ENCODE measurements around the gene PPP1R3F.

PPP1R3F gene, protein sequence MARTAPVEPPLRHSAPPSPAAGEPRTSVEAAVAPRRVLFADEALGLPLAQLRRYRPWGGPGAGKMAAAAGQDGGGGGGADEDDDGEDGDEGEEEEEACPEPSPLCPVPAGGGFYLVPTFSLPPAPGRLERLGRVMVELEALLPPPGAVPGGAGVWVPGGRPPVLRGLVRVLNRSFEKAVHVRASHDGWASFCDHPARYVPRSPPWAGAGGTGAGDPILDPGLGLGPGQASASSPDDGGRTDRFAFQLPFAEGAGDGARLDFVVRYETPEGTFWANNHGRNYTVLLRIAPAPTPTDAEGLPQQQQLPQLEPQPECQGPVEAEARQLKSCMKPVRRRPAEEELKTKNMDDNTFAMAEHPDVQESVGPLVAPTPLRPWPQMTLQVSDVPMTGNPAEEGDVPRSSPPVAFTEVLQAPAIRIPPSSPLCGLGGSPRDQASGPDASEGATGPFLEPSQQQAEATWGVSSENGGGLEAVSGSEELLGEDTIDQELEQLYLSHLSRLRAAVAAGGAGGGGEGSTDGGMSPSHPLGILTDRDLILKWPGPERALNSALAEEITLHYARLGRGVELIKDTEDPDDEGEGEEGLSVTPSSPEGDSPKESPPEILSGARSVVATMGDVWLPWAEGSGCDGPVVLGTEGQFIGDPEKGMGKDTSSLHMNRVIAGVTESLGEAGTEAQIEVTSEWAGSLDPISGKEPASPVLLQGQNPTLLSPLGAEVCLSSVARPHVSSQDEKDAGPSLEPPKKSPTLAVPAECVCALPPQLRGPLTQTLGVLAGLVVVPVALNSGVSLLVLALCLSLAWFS

GRCh38 chrX:49269767-49270248 lies at the start of gene PPP1R3F:
Gene PPP1R3F, plus strand, starts transcription at chrX:49269793. Its CDS starts 77 bp downstream, at chrX:49269870.
- in situ Hi-C loops (cut with HindIII; ENCODE audit: low pct_unique_long_range_greater_than_20kb, low sequenced_read_pairs) = no loop called here
- TF ChIP-seq JUND (IDR thresholded peaks at IDR 0.05; ENCODE audit: low read depth) = no peak
- no peak for DNase-seq (ENCODE audit: low read depth in 1 of 2, low spot score in 1 of 2)

DNA sequence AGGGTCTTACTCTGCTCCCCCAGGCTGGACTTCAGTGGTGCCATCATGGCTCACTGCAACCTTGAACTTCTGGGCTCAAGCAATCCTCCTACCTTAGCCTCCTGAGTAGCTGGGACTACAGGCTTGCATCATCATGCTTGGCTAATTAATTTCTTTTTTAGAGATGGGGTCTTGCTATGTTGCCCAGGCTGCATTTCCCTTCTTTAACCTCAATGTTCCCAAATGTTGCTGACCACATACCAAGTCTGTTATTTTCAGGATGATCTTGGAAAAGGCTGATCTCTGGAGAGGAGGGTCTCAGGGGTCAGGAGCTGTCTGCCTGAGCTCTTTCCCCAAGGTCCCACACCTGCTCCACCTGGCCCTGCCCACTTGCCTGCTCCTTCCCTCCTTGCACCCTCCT lies 49.5 kb upstream of the PPP1R3F start:
- in situ Hi-C loops (cut with HindIII; ENCODE audit: low pct_unique_long_range_greater_than_20kb, low sequenced_read_pairs) = no loop called here
- DNase-seq (ENCODE audit: low read depth in 1 of 2, low spot score in 1 of 2) = no peak
- TF ChIP-seq JUND (IDR thresholded peaks at IDR 0.05; ENCODE audit: low read depth) = no peak

- no peak for DNase-seq (ENCODE audit: low read depth in 1 of 2, low spot score in 1 of 2)
- TF ChIP-seq JUND (IDR thresholded peaks at IDR 0.05; ENCODE audit: low read depth) = no peak
- in situ Hi-C loops (cut with HindIII; ENCODE audit: low pct_unique_long_range_greater_than_20kb, low sequenced_read_pairs) = no loop called here
These were observed 47.7 kb upstream of the PPP1R3F start for GRCh38 chrX:49221868-49222267.

- no peak for DNase-seq (ENCODE audit: low read depth in 1 of 2, low spot score in 1 of 2)
- in situ Hi-C loops (cut with HindIII; ENCODE audit: low pct_unique_long_range_greater_than_20kb, low sequenced_read_pairs) = no loop called here
- no peak for TF ChIP-seq JUND (IDR thresholded peaks at IDR 0.05; ENCODE audit: low read depth)
These were observed 43.7 kb upstream of the PPP1R3F start for GRCh38 chrX:49225858-49226257.

- no peak for DNase-seq (ENCODE audit: low read depth in 1 of 2, low spot score in 1 of 2)
- in situ Hi-C loops (cut with HindIII; ENCODE audit: low pct_unique_long_range_greater_than_20kb, low sequenced_read_pairs) = no loop called here
- no peak for TF ChIP-seq JUND (IDR thresholded peaks at IDR 0.05; ENCODE audit: low read depth)
These were observed 42.6 kb upstream of the PPP1R3F start for GRCh38 chrX:49226946-49227345.

GRCh38 chrX:49227726-49228125 lies 41.9 kb upstream of the PPP1R3F start:
- DNase-seq (ENCODE audit: low read depth in 1 of 2, low spot score in 1 of 2) = no peak
- TF ChIP-seq JUND (IDR thresholded peaks at IDR 0.05; ENCODE audit: low read depth) = no peak
- in situ Hi-C loops (cut with HindIII; ENCODE audit: low pct_unique_long_range_greater_than_20kb, low sequenced_read_pairs) = no loop called here

DNA sequence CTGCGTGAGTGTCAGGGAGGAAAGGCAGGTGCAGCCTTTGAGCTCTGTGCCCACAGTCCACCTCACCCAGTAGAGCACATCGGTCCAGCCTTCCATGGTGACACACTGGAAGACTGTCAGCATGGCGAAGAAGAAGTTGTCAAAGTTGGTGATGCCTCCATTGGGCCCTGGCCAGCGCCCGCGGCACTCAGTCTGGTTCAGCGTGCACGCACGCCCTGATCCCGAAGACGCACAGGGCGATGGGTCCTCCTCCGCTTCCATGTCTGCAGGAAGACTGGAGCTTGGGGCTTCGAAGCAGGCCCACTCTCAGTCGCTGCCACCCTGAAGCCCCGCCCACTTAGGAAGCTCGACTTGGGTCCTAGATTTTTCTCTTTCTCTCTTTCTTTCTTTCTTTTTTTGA lies 41.4 kb upstream of the PPP1R3F start:
- TF ChIP-seq JUND (IDR thresholded peaks at IDR 0.05; ENCODE audit: low read depth) = no peak
- DNase-seq (ENCODE audit: low read depth in 1 of 2, low spot score in 1 of 2) = no peak
- in situ Hi-C loops (cut with HindIII; ENCODE audit: low pct_unique_long_range_greater_than_20kb, low sequenced_read_pairs) = no loop called here

- TF ChIP-seq JUND (IDR thresholded peaks at IDR 0.05; ENCODE audit: low read depth) = no peak
- in situ Hi-C loops (cut with HindIII; ENCODE audit: low pct_unique_long_range_greater_than_20kb, low sequenced_read_pairs) = no loop called here
- peak; percentile 47 to 78 for DNase-seq (ENCODE audit: low read depth in 1 of 2, low spot score in 1 of 2)
These were observed 38.9 kb upstream of the PPP1R3F start for GRCh38 chrX:49230500-49231232.

DNA sequence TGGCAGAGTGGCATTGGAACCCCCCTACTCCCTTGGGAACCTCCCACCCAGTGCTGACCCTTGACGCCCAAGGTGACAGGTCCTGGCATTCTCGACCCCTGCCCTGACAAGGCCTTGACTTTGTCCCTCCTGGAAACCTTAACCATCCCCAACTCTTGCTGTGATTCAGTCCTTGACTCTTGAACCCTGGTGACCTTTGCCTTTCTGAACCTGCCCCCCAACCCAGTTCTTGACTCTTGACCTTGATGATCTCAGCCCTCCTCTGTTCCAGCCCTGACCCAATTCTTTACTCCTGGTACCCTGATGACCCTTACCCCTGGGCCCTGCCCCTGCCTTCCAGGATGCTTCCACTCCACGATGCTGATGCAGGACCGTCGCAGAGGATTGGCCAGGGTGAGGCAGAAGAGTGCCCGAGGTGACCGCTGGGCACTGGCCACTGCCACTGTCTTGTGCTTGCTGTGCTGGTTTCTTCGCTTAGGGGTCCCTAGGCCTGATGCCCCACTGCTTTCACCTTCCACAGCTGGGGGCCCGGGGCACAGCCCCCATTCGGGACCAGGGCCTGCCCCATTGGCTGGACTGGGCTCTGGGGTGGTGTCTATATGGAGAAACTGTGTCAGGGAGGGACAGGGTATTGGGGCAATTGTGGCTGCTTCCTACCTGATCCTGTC lies 38.1 kb upstream of the PPP1R3F start:
- TF ChIP-seq JUND (IDR thresholded peaks at IDR 0.05; ENCODE audit: low read depth) = no peak
- no peak for DNase-seq (ENCODE audit: low read depth in 1 of 2, low spot score in 1 of 2)
- in situ Hi-C loops (cut with HindIII; ENCODE audit: low pct_unique_long_range_greater_than_20kb, low sequenced_read_pairs) = no loop called here

DNA sequence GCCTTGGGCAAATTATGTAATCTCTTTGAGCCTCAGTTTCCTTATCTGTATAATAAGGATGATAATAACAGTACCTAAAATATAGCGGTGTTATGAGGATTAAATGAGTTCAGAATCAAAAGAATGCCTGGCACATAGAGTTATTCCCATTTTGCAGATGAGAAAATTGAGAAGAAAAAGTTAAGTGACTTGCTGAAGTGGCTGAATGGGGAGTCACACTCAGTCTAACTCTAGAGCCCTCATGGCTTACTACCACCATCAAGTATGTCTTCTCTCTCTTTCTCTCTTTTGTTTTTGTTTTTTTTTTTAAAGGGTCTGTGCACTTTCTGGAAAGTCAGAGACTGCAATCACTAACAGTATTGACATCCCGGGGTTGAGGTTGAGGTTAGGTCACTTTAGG lies 37.1 kb upstream of the PPP1R3F start:
- in situ Hi-C loops (cut with HindIII; ENCODE audit: low pct_unique_long_range_greater_than_20kb, low sequenced_read_pairs) = no loop called here
- TF ChIP-seq JUND (IDR thresholded peaks at IDR 0.05; ENCODE audit: low read depth) = no peak
- no peak for DNase-seq (ENCODE audit: low read depth in 1 of 2, low spot score in 1 of 2)

DNA sequence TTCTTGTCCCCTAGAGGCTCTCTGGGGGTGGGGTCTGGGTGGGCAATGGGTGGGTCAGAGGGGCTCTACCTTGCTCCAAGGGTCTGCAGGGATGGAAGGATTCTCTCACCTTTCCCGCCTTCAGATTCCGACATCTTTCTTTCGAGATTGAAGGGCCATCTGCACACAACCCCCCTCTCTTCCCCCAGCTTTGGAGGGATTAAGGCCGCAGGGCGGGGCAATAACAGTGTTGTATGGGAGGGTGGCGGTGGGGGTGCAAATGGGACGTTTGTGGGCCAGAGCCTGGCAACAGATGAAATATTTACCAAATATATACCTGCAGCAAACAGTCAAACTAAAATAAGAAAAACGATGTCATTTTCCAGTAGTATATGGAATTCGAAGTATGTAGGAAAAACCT lies 36.4 kb upstream of the PPP1R3F start, which contains the start of gene CACNA1F:
TSS of gene CACNA1F (minus strand) at position 165 of the 400 bp plus-strand sequence. CDS start at position 134, 31 bp downstream.
- no peak for TF ChIP-seq JUND (IDR thresholded peaks at IDR 0.05; ENCODE audit: low read depth)
- in situ Hi-C loops (cut with HindIII; ENCODE audit: low pct_unique_long_range_greater_than_20kb, low sequenced_read_pairs) = no loop called here
- DNase-seq (ENCODE audit: low read depth in 1 of 2, low spot score in 1 of 2) = no peak

Measured in T47D (cell line).